Endothelial cell of umbilical vein (primary cell): ENCODE data around the gene BAG1.

Experiments
- CTCF ChIP-seq, 2 donors: IDR thresholded peaks; 1 replicate in 1 of 2; 2 replicates in 1 of 2; pipeline ENCODE4 v1.5.1; 2011; ENCODE audit warnings: low read length in 2 of 2, mild to moderate bottlenecking in 2 of 2, moderate library complexity in 2 of 2, control low read depth in 1 of 2, inconsistent platforms in 1 of 2, low read depth in 1 of 2; ENCODE audit not compliant: insufficient read depth in 1 of 2; ENCODE audit errors: extremely low read depth in 1 of 2
- EZH2 ChIP-seq: IDR thresholded peaks from 2 replicates; pipeline ENCODE4 v1.6.1; 2012; ENCODE audit warnings: borderline replicate concordance, low read depth, mild to moderate bottlenecking, moderate library complexity, low read length, inconsistent platforms; ENCODE audit not compliant: severe bottlenecking
- FOS ChIP-seq: IDR thresholded peaks from 2 replicates; pipeline ENCODE4 v1.6.1; 2011; ENCODE audit warnings: mild to moderate bottlenecking, low read length, moderate library complexity, borderline replicate concordance; ENCODE audit not compliant: insufficient read depth
- GATA2 ChIP-seq: IDR thresholded peaks from 2 replicates; pipeline ENCODE4 v1.7.0; 2011; ENCODE audit warnings: low read depth, mild to moderate bottlenecking, moderate library complexity, mixed read lengths, low read length; ENCODE audit not compliant: insufficient read length, insufficient read depth
- JUN ChIP-seq: IDR thresholded peaks from 2 replicates; pipeline ENCODE4 v1.6.1; 2011; ENCODE audit warnings: borderline replicate concordance, low read depth; ENCODE audit not compliant: insufficient read length, insufficient read depth
- MAX ChIP-seq: IDR thresholded peaks from 2 replicates; pipeline ENCODE4 v1.6.1; 2011; ENCODE audit not compliant: insufficient read depth, insufficient read length
- MYC ChIP-seq: IDR thresholded peaks from one replicate; pipeline ENCODE4 v1.6.1; 2011; ENCODE audit warnings: mild to moderate bottlenecking, low read depth, low read length
- POLR2A ChIP-seq: IDR thresholded peaks from 2 replicates; pipeline ENCODE4 v1.6.1; 2012; ENCODE audit warnings: low read depth, mild to moderate bottlenecking, control low read depth, low read length
- POLR2AphosphoS5 ChIP-seq: IDR thresholded peaks from 2 replicates; pipeline ENCODE4 v1.6.1; 2012; ENCODE audit warnings: low read depth, mild to moderate bottlenecking, control low read depth, low read length, moderate library complexity; ENCODE audit not compliant: insufficient read depth

DNA sequence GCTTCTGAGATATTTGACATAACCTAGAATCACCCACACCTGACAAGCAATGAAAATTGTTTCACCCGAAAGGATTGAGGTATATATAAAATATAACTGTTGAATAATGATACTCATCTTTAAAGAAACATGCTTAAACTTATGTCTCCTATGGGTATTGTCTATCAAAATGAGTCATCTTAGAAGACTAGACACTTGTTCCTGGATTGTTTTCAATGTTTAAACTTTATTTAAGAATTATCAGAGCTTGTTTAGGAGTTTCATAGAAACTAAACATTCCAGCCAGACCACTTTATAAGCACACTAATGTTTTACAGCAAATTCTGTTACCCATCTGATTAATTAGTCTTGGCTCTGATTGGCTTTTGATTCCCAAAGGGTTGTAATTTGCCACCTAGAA lies 45.4 kb upstream of the BAG1 start:
- TF ChIP-seq CTCF (IDR thresholded peaks at IDR 0.05; ENCODE audit: extremely low read depth in 1 of 2, insufficient read depth in 1 of 2, low read depth in 1 of 2, low read length in 2 of 2): no peak
- TF ChIP-seq MAX: no peak
- no peak for TF ChIP-seq MYC
- TF ChIP-seq FOS: peak; percentile 45
- no peak for TF ChIP-seq POLR2A
- no peak for TF ChIP-seq EZH2
- TF ChIP-seq GATA2: no peak
- no peak for TF ChIP-seq POLR2AphosphoS5
- TF ChIP-seq JUN: no peak
